PC-3 (cell line): Measurements from ENCODE around the gene NDUFA13. TPM values are rescaled to one million over a fixed set of nuclear protein-coding genes. Genes with fewer than 3 reads are reported as not detected.
A peak's percentile ranks its signal among the peaks of the same experiment; 100 is the strongest.

ENCODE experiments used
- ATAC-seq: fragments of 200-7000 bp; cut with Tn5 transposase; 2 replicates; pipeline ENCODE4 v1.9.1; 2020; ENCODE audit warnings: mild to moderate bottlenecking, moderate library complexity
- BruUV-seq: library from RNA; stranded (reverse); fragments of 400-500 nt; replicated peaks from 2 replicates; lab custom pipeline; 2021; lab: Mats Ljungman, UMichigan
- CTCF ChIA-PET: fragments of 300-600 bp; sonication (Branson Sonifier 250); formaldehyde crosslinking; loops from one replicate; lab custom pipeline; 2022; ENCODE audit warnings: antibody characterized with exemption; lab: Charles Lee
- POLR2A ChIA-PET: fragments of 300-600 bp; sonication (Branson Sonifier 250); formaldehyde crosslinking; loops from one replicate; lab custom pipeline; 2022; ENCODE audit warnings: antibody characterized with exemption; ENCODE audit not compliant: unreplicated experiment; lab: Charles Lee
- DNase-seq: peaks from one replicate; pipeline ENCODE4 v3.0.0-alpha.2; 2015
- H2AFZ ChIP-seq: fragments of 300-600 bp; sonication (generic); 2 replicates; pipeline ENCODE4 v1.6.0; 2016; ENCODE audit warnings: antibody characterized with exemption, low read length
- H3F3A ChIP-seq: fragments of 300-600 bp; sonication (generic); one replicate; pipeline ENCODE4 v1.6.0; 2017; ENCODE audit warnings: antibody characterized with exemption, low read length, control low read depth, mild to moderate bottlenecking; ENCODE audit not compliant: unreplicated experiment
- H3K27ac ChIP-seq: fragments of 300-600 bp; sonication (generic); 2 replicates; pipeline ENCODE4 v1.5.1; 2016; ENCODE audit warnings: mild to moderate bottlenecking, low read length
- H3K27me3 ChIP-seq: fragments of 300-600 bp; sonication (generic); 2 replicates; pipeline ENCODE4 v1.6.1; 2016; ENCODE audit warnings: low read length, mixed read lengths
- H3K36me3 ChIP-seq: fragments of 300-600 bp; sonication (generic); 2 replicates; pipeline ENCODE4 v1.6.1; 2016; ENCODE audit warnings: low read depth, mixed run types, low read length, mixed read lengths
- H3K4me1 ChIP-seq: fragments of 300-600 bp; sonication (generic); 2 replicates; pipeline ENCODE4 v1.5.1; 2016; ENCODE audit warnings: low read length; ENCODE audit not compliant: insufficient read depth
- H3K4me2 ChIP-seq: fragments of 300-600 bp; sonication (generic); 2 replicates; pipeline ENCODE4 v1.6.0; 2016; ENCODE audit warnings: low read length
- H3K4me3 ChIP-seq: fragments of 300-600 bp; sonication (generic); 2 replicates; pipeline ENCODE4 v1.5.1; 2016; ENCODE audit warnings: mild to moderate bottlenecking, low read length, mixed read lengths
- H3K79me2 ChIP-seq: fragments of 300-600 bp; sonication (generic); 2 replicates; pipeline ENCODE4 v1.6.1; 2017; ENCODE audit warnings: low read length, mixed read lengths
- H3K9ac ChIP-seq: fragments of 300-600 bp; sonication (generic); 2 replicates; pipeline ENCODE4 v1.6.0; 2016; ENCODE audit warnings: mild to moderate bottlenecking, low read length
- H3K9me2 ChIP-seq: fragments of 300-600 bp; sonication (generic); replicated peaks from 2 replicates; pipeline ENCODE4 v1.6.1; 2016; ENCODE audit warnings: mixed run types, low read length, mixed read lengths
- H3K9me3 ChIP-seq: fragments of 300-600 bp; sonication (generic); 2 replicates; pipeline ENCODE4 v1.6.1; 2016; ENCODE audit warnings: low read length, mixed read lengths
- H4K20me1 ChIP-seq: fragments of 300-600 bp; sonication (generic); 2 replicates; pipeline ENCODE4 v1.6.1; 2016; ENCODE audit warnings: low read length, mixed read lengths
- CTCF ChIP-seq: fragments of 300-600 bp; sonication (generic); conservative IDR thresholded peaks from 2 replicates; pipeline ENCODE4 v1.5.1; 2017; ENCODE audit warnings: antibody characterized with exemption, low read depth, mild to moderate bottlenecking, low read length
- EZH2 ChIP-seq: fragments of 300-600 bp; sonication (generic); IDR thresholded peaks from one replicate; pipeline ENCODE4 v1.6.1; 2017; ENCODE audit warnings: antibody characterized with exemption, mild to moderate bottlenecking, low read length; ENCODE audit not compliant: unreplicated experiment
- EZH2phosphoT487 ChIP-seq: fragments of 300-600 bp; sonication (generic); IDR thresholded peaks from 2 replicates; pipeline ENCODE4 v1.6.1; 2018; ENCODE audit warnings: mild to moderate bottlenecking, antibody characterized with exemption, low read length, borderline replicate concordance
- intact Hi-C: fragments of 100-400 bp; cut with micrococcal nuclease; formaldehyde crosslinking; loops from 2 replicates; pipeline ENCODE4 v1.9.0; 2023
- total RNA-seq: library from RNA; depleted of rRNA; stranded (reverse); fragments of >200 nt; gene quantifications from 2 replicates; pipeline ENCODE4 v1.2.3, GENCODE V29; 2014

The NDUFA13 gene
- total RNA-seq, 1 experiment from 2014 or later, result 481 TPM

- ChIA-PET POLR2A (no interaction called here), CTCF (interaction anchor here (0.5 to 1.0 kb wide), 2 partner anchors 72 to 102 kb away, joined by 3 read pairs; no protein-coding TSS in a partner anchor)
- Histone ChIP-seq H3K27ac (peak overlapping the region; percentile 43; the same call in 1 of the 2 replicates), H3K4me1 (peaks cover 21% of the 10 kb centered on the region), H3K9ac (no peak overlapping the region), H3K27me3 (no peaks in the 10 kb centered on the region), H3K4me2 (no peak overlapping the region), H3F3A (no peaks in the 10 kb centered on the region), H3K36me3 (peaks cover 12% of the 10 kb centered on the region), H3K4me3 (no peak overlapping the region), H3K79me2 (peaks cover 94% of the 10 kb centered on the region), H3K9me2 (no peaks in the 10 kb centered on the region), H4K20me1 (peaks cover 3% of the 10 kb centered on the region; the same call in 1 of the 2 replicates), H3K9me3 (no peaks in the 10 kb centered on the region), H2AFZ (no peak overlapping the region)
- no TSS peak for BruUV-seq
- no peak for DNase-seq
- intact Hi-C loops, result loop anchor here (5.0 kb wide), 1 partner anchor 113 kb away; no protein-coding TSS in a partner anchor
- ATAC-seq, result no peak
- no peak for TF ChIP-seq EZH2phosphoT487
- no peak for TF ChIP-seq CTCF
- TF ChIP-seq EZH2, result no peak
Observed at GRCh38 chr19:19475015-19475765, 40.8 kb upstream of the NDUFA13 start.

- no TSS peak for BruUV-seq
- H3K4me3 ChIP-seq, result no peak overlapping the region
- intact Hi-C loops, result loop anchor here (5.0 kb wide), 1 partner anchor 114 kb away; no protein-coding TSS in a partner anchor
- no peak overlapping the region for H3K4me2 ChIP-seq
- H3K4me1 ChIP-seq, result peaks cover 21% of the 10 kb centered on the region
- H3K9me2 ChIP-seq, result no peaks in the 10 kb centered on the region
- H3K79me2 ChIP-seq, result peaks cover 91% of the 10 kb centered on the region
- TF ChIP-seq EZH2phosphoT487, result no peak
- TF ChIP-seq CTCF, result peak; percentile 59
- no peak for TF ChIP-seq EZH2
- no peaks in the 10 kb centered on the region for H3K9me3 ChIP-seq
- no peaks in the 10 kb centered on the region for H3K27me3 ChIP-seq
- CTCF ChIA-PET, result interaction anchor here (0.5 to 1.0 kb wide), 2 partner anchors 73 to 103 kb away, joined by 3 read pairs; no protein-coding TSS in a partner anchor
- ATAC-seq (peak; percentile 23; the same call in 1 of the 2 replicates), DNase-seq (peak; percentile 36)
- no peak overlapping the region for H3K9ac ChIP-seq
- no peak overlapping the region for H2AFZ ChIP-seq
- peaks cover 3% of the 10 kb centered on the region; the same call in 1 of the 2 replicates for H4K20me1 ChIP-seq
- H3K36me3 ChIP-seq, result peaks cover 18% of the 10 kb centered on the region
- no peak overlapping the region for H3K27ac ChIP-seq
- POLR2A ChIA-PET, result no interaction called here
- H3F3A ChIP-seq, result no peaks in the 10 kb centered on the region
Observed at GRCh38 chr19:19475849-19476828, 39.9 kb upstream of the NDUFA13 start.
